Dermis microvascular lymphatic vessel endothelial cell (primary cell): ENCODE results near the gene CDK2. TPM values are rescaled to one million over a fixed set of nuclear protein-coding genes. Genes with fewer than 3 reads are reported as not detected.
"Not testable (repeated sequence)": the region's sequence is repeated elsewhere in the genome, so short reads cannot be mapped to it uniquely, and the experiment has no call there.

Experiments
- DNase-seq, 2 donors: peaks; one replicate each; pipeline versions ENCODE4 v3.0.0 to v3.0.0-alpha.2; 2010; ENCODE audit warnings: low read depth in 2 of 2
- total RNA-seq: library from RNA; depleted of rRNA; stranded (reverse); fragments of >200 nt; gene quantifications from 2 replicates; pipeline ENCODE4 v1.2.1, GENCODE V29; 2014

CDK2 gene
- total RNA-seq, result 24.0 and 26.3 TPM in 2 replicates

DNA sequence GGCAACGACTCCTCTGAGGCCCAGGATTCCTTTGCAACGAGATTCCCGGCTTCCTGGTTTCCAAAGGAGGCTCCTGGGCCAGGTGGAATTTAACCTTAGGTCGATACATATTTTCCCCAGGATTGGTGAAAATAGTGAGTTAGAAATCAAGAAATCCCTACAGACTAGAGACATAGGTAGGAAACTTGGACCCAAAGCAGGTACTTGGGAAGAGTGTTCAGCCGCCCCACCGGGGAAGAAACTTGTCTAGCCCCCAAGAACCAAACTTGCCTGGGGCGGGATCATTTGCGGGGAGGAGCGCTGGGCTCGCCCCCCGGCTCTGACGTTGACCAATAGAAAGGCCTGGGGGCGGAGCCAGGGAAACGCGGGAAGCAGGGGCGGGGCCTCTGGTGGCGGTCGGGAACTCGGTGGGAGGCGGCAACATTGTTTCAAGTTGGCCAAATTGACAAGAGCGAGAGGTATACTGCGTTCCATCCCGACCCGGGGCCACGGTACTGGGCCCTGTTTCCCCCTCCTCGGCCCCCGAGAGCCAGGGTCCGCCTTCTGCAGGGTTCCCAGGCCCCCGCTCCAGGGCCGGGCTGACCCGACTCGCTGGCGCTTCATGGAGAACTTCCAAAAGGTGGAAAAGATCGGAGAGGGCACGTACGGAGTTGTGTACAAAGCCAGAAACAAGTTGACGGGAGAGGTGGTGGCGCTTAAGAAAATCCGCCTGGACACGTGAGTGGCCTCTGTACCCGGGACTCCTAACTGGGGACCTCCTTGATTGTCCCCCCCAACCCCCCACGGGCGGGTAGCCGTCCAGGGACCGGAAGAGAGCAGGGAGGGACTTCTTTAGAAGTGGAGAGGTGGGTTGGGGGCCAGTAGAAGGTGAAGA lies at the start of gene CDK2:
TSS of gene CDK2 (plus strand) at position 423 of the 874 bp plus-strand sequence. CDS start at position 602, 179 bp downstream.
- DNase-seq, result peak; percentile 65 to 85

GRCh38 chr12:55919032-55919431 lies 47.6 kb upstream of the CDK2 start:
- not testable (repeated sequence) for DNase-seq

GRCh38 chr12:55922126-55922525 lies 44.5 kb upstream of the CDK2 start:
- no peak for DNase-seq

GRCh38 chr12:55923648-55924047 lies 43.0 kb upstream of the CDK2 start:
- not testable (repeated sequence) for DNase-seq

DNA sequence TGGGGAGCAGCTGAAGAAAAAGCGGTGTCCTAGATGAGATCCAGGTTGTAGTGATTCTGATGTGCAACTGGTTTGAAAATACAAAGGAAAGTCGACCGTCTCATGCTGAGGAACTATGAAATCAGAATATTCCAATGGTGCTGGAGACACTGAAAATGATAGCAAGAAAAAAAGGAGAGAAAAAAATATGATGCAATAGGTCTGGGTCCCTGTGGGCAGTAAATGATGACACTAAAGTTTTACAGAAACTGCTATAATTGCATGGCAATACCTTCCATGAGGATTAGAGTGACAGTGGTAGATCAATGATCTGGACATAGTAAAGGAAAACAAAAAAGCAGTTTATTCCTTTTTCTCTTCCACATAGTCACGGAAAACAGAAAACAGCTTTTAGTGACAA lies 41.3 kb upstream of the CDK2 start:
- no peak for DNase-seq

- no peak for DNase-seq
Observed at GRCh38 chr12:55925870-55926737, 40.5 kb upstream of the CDK2 start.

DNA sequence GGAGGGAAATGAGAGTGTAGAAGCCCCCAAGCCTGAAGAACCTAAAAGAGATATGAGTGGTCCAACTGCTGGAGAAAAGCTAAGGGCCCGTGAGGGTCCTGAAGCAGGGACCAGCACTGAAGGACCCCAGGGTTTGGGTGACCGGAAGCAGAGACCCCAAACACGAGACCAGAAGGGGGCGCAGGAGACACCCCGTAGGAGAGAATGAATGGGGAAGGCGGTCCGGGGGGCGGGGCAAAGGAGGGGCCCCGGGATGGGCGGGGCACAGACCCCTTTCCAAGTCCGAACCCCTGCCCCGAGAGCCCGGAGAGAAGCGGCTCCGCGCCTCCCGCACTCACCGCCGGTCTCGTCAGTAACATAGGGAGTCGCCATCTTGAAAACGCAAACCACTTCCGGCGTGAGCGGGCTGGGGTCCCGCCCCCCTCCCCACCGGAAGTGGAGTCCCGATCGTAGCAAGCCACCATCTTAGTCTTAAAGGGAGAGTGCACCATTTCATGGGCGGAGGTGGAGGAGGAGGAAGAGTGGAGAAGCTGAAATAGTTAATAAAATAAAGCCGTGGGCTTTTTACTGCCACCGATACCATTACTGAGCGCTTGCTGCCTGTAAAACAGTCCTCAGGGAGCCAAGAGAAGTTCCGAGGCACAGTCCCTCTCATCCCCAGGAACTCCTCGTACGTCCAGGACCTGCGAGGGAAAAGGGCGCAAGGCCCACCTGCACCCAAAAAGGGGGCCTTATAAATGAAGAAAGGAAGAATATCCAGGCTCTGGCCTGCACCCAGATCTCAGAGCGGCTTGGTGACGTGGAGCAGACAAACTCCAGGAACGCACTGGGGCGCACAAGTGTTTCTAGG lies 39.7 kb upstream of the CDK2 start:
- peak; percentile 80 to 91 for DNase-seq

DNA sequence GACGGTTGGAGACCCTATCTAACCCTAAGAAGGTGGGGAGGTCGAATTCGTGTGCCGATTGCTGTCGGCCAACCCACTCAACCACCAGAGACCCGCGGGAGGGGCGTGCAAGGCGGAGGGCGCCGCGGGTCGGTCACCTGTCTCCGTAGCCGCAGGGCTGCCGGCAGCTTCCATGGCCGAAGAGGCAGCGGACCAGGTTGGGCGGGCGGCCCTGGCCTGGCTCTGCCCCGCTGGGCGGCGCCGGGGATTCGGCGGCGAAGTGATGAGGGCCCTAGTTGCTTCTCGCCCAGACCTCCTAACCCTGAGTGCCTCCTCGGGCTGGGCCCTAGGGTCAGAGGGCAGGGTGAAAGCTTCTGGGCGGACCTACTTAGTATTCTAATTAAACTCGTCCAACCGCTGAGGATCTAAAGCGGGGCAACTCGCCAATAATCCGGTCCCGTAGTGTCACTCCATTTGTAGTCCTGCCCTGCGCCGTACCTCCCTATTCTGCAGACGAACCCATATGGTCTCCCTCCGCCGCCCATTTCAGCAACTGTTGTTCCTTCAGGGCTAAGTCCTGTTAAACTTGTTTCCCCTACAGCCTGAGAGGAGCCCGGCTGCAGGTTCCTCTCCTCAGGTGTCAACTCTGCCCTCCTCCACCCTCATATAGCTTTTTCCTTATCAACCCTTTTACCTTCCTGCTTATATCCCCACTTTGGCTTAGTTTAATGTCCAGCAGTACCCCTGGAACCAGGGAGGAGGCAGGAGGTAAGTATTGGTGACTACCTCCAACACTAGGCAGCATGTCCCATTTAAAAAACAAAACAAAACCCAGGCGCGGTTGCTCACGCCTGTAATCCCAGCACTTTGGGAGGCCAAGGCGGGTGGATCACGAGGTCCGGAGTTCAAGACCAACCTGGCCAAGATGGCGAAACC lies 38.8 kb upstream of the CDK2 start, which contains the start of gene PYM1:
TSS of gene PYM1 (minus strand) at position 307 of the 915 bp plus-strand sequence. CDS start at position 174, 133 bp downstream.
- DNase-seq, result peak; percentile 38 to 73

GRCh38 chr12:55929306-55929791 lies 37.3 kb upstream of the CDK2 start:
- no peak for DNase-seq

GRCh38 chr12:55930771-55931316 lies 35.8 kb upstream of the CDK2 start, which contains the start of gene DGKA:
TSS of gene DGKA (plus strand) at chr12:55931162. CDS start at chr12:55936504, 5,342 bp downstream.
- peak in 1 of 2 donors; percentile 72 for DNase-seq

DNA sequence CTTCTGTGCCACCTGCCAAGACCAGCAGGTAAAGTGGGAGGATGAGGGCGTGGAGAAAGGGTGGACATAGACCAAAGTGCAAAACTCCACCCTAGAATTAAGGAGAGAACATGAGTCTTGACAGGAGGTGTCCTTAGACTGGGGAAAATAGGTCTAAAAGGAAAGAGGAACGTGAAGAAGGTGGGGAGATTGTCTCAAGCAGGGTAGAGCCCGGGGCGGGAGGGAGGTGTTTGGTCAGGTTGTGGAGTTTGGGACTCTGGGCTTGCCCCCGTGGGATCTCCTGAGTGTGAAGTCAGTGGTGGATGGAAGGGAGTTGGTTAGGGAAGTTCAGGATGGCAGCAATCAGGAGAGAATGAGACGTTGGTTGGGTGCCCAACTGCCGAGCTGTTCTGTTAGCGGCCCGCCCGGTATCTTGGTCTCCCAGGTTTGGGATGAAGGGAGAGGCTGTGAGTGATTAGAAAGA lies 35.3 kb upstream of the CDK2 start:
- DNase-seq, result no peak

GRCh38 chr12:55931780-55932550 lies 34.7 kb upstream of the CDK2 start:
- DNase-seq, result peak in 1 of 2 donors; percentile 71

GRCh38 chr12:55932551-55932910 lies 34.1 kb upstream of the CDK2 start:
- DNase-seq, result peak in 1 of 2 donors; percentile 57

- DNase-seq, result peak in 1 of 2 donors; percentile 53
Observed at GRCh38 chr12:55933169-55933798, 33.3 kb upstream of the CDK2 start.

DNA sequence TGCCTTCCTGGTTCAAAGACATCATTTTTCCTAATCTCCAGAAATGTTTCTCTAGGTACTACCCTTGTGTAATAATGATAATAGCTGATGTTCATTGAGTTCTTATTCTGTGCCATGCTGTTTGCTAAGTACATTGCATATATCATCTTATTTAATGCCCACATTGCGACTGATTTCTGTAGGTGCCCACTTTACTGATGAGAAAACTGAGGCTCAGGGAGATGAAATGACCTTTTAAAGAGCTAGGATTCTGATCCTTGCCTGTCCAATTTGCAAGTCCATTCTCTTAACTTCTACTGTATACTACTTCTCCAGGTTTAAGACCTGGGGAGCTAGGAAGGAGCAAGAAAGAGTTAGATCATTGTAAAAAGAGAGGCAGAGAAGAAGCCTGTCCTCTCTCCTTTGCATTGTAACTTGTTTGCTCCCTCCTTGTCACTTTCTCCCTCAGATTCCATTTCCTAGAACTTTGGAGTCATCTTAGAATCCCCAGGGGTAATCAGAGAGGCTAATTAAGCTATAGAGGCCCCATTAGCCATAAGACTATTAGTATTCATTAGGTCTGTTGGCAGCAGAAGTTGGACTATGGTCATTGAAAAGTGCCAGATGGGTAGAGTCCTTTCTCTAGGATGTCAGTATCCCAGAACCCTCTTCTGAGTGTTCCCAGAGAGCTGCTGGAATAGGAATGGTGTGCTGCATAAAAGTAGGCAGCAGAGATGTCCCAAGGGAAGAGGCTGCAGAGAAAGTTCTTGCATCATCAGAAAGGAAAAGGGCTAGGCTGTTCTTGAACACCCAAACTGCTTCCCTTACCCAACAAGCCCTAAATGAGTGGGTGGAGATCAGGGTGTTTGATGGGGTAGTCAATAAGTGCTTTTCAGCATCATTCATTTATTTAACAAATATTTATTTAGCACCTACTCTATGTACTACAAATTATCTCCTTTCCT lies 32.6 kb upstream of the CDK2 start:
- no peak for DNase-seq

DNA sequence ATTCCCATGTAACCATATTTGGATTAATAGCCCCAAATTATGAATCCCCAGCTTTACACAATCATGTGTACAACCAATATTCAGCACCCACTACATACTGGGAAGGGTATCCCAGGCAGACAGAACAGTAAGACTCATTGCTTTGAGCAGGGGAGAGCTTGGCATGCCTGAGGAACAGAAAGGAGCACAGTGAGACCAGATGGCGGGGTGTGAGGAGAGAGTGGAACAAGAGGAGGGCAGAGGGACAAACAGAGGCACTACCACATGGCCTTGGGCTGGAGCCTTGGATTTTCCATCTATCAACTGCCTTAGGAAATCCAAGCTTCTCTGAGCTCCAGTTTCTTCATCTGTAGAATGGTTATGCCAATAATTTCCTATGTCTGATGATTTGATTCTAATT lies 31.9 kb upstream of the CDK2 start:
- DNase-seq, result no peak

DNA sequence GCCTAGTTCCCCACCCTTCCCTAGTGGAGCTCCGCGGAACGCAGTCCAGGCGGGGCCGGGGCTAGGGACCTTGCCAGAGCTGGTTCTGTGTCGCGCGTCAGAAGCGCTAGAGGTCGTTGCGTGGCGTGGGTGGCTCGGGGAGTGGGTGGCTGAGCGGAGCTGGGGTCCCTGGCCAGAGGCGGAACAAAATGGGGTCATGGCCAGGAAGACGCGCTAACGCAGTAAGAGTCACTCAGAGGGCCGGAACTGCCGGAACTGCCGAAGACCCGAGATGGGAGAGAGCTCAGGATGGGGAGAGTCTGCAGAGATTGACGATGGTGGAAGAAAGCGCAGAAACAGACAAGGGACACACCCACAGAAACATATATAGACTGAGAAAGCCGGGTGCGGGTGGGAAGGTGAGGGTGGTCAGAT lies 30.9 kb upstream of the CDK2 start:
- no peak for DNase-seq
